22Rv1 (cell line): ENCODE results near the gene SOX4.

Experiments used
- H3K27ac ChIP-seq: fragments of 450-650 bp; 2 replicates; pipeline ENCODE4 v1.5.1; 2017
- CTCF ChIP-seq: fragments of 450-650 bp; IDR thresholded peaks from 2 replicates; pipeline ENCODE4 v1.5.1; 2017; ENCODE audit warnings: mild to moderate bottlenecking
- ZFX ChIP-seq: fragments of 450-650 bp; IDR thresholded peaks from 2 replicates; pipeline ENCODE4 v1.6.1; 2017; ENCODE audit warnings: antibody characterized with exemption, borderline replicate concordance

The SOX4 gene

GRCh38 chr6:21587961-21588480 is 5.5 kb upstream of the SOX4 start:
- H3K27ac ChIP-seq, result peak overlapping the region; percentile 97

GRCh38 chr6:21588481-21589351 is 4.8 kb upstream of the SOX4 start:
- peak overlapping the region; percentile 97 for H3K27ac ChIP-seq
- TF ChIP-seq CTCF, result no peak
- TF ChIP-seq ZFX, result no peak

More at GRCh38 chr6:21587961-21588480, 5.5 kb upstream of the SOX4 start:
- TF ChIP-seq ZFX, result no peak
- TF ChIP-seq CTCF, result no peak; the same call in 1 of the 2 replicates

- H3K27ac ChIP-seq, result peak overlapping the region; percentile 97
- TF ChIP-seq ZFX (no peak), CTCF (peak; percentile 91)
Observed at GRCh38 chr6:21589352-21590345, 3.9 kb upstream of the SOX4 start.

- H3K27ac ChIP-seq, result no peak overlapping the region; the same call in 1 of the 2 replicates
- TF ChIP-seq CTCF (no peak), ZFX (no peak)
Observed at GRCh38 chr6:21590346-21590745, 3.2 kb upstream of the SOX4 start.

GRCh38 chr6:21591446-21591845 is 2.1 kb upstream of the SOX4 start:
- H3K27ac ChIP-seq, result no peak overlapping the region
- no peak for TF ChIP-seq ZFX
- TF ChIP-seq CTCF, result no peak

- peak overlapping the region; percentile 97 for H3K27ac ChIP-seq
- TF ChIP-seq CTCF, result no peak
- TF ChIP-seq ZFX, result no peak
Observed at GRCh38 chr6:21592953-21593352, 598 bp upstream of the SOX4 start.
